Hematopoietic multipotent progenitor cell treated with erythropoietin and hydrocortisone succinate and interleukin-3 and kit ligand, for 4 days (in vitro differentiated cells): ENCODE results near the gene PFKFB4.

Experiments used
- DNase-seq: peaks from one replicate; pipeline ENCODE4 v3.0.0-alpha.2; 2015

The PFKFB4 gene

GRCh38 chr3:48581621-48582481 lies 25.2 kb upstream of the PFKFB4 start:
- DNase-seq, result no peak

- no peak for DNase-seq
These were observed 20.0 kb upstream of the PFKFB4 start for GRCh38 chr3:48576647-48577046.

DNA sequence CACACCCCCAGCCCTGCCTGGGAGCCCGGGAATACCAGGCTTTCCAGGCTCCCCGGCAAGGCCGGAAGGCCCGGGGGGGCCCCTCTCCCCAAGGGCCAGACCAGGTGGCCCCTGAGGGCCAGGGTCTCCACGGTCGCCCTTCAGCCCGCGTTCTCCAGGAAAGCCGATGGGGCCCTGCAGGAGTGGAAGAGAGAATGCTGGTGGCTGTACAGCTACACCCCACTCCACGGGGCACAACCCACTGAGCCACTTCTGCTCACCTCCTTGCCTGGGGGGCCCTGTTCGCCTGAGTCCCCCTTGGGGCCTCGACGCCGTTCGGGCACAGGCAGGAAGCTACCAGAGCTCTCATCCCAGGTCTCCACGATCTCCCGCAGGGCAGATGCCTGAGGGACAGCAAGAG lies 18.8 kb upstream of the PFKFB4 start:
- DNase-seq, result no peak

GRCh38 chr3:48573973-48574585 lies 17.5 kb upstream of the PFKFB4 start:
- no peak for DNase-seq

DNA sequence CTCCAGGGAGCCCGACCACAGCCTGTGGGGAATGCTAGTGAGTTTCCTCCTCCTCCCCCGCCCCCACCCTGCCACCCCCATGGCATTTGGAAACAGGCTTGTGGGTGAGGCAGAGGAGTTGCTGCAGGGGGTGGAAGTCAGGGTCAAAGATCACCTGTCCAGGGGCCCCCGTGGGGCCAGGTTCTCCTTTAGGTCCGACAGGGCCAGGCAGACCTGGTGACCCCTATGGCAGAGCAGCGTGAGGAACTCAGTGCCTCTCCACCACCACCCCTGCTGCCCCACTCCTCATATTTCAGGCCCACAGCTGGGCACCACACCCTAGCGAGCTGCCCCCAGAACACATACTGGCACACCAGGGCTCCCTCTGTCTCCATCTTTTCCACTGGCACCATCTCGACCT lies 15.9 kb upstream of the PFKFB4 start:
- no peak for DNase-seq

- DNase-seq, result no peak
These were observed 15.3 kb upstream of the PFKFB4 start for GRCh38 chr3:48571938-48572337.

GRCh38 chr3:48569808-48570450 lies 13.3 kb upstream of the PFKFB4 start:
- DNase-seq, result no peak

DNA sequence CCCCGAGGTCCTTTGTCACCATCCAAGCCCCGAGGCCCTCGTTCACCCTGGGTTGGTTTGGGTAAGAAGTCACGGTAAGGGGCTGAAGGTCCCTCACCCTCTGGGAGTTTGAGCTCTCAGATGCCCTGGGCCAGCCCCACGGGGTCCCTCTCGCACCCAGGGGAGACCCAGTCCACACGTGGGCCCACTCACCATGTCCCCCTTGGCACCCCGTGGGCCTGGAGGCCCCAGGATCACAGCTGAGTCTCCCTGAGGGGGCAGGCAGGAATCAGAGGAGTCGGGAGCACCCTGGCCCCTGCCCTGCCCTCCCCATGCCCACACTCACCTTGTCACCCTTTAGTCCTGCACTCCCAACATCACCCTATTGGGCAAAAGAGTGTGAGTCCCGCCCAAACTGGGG lies 12.8 kb upstream of the PFKFB4 start:
- no peak for DNase-seq

DNA sequence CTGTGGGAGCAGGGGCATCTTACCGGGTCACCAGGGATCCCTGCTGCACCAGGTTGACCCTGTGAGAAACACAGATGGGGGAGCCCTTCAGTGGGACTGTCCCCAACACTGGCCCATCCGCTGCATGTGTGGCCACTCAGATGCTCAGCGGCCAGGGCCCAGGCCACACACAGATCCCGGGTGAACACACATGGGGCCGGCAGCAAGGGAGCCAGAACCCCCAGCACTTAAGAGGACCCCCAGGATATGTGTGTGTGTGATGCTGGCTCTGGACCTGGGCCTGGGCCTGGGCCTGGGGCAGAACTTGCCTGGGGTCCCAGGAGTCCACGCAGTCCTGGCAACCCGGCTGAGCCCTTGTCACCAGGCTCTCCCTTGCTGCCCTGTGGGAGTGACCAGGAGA lies 11.9 kb upstream of the PFKFB4 start:
- no peak for DNase-seq

DNA sequence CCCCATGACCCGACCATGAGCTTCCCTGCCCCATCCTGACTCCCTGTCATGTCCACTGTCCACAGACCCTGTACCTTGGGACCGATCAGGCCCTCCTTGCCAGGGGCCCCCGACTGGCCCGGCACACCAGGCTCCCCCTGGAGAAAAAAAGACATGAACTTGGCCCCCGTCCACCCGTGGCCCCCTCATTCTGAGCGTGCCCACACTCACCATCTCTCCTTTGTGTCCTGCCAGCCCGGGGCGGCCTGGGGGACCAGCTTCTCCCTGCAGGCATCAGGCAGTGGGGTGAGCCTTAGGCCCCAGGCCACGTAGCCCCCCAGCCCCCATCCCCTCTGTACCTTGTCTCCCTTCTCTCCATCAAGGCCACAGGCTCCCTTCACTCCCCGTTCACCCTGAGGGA lies 10.9 kb upstream of the PFKFB4 start:
- no peak for DNase-seq

DNA sequence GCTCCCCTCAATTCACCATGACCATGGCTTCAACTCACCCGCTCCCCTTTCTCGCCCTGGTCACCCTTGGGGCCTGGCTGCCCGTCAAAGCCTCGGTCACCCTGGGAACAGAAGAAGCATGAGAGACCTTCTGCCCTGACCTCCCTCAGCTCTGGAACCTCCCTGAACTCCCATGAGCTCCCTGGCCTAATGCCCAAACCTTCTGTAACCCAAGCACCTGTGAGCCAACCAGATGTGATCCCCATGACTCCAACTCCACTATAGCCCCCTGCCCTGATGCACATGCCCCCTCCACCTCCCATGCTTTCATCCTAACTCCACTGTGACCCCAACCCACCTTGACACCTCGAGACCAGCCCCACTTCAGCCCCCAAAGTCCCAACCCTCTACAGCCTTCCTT lies 10.5 kb upstream of the PFKFB4 start:
- DNase-seq, result no peak

DNA sequence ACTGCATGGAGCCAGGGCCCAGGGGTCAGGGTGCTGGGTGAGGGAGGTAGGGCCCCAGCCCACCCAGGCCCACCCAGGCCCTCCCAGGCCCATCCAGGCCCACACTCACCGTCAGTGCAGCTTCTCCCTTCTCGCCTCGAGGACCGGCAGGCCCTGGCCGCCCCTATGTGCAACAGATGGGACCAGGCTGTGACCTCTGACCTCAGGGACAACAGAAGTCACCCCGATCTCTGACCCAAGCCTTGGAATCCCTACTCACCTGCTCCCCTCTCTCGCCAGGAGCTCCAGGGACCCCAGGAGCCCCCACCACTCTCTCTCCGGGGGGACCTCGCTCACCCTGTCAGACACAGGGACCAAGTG lies 9.8 kb upstream of the PFKFB4 start:
- no peak for DNase-seq

DNA sequence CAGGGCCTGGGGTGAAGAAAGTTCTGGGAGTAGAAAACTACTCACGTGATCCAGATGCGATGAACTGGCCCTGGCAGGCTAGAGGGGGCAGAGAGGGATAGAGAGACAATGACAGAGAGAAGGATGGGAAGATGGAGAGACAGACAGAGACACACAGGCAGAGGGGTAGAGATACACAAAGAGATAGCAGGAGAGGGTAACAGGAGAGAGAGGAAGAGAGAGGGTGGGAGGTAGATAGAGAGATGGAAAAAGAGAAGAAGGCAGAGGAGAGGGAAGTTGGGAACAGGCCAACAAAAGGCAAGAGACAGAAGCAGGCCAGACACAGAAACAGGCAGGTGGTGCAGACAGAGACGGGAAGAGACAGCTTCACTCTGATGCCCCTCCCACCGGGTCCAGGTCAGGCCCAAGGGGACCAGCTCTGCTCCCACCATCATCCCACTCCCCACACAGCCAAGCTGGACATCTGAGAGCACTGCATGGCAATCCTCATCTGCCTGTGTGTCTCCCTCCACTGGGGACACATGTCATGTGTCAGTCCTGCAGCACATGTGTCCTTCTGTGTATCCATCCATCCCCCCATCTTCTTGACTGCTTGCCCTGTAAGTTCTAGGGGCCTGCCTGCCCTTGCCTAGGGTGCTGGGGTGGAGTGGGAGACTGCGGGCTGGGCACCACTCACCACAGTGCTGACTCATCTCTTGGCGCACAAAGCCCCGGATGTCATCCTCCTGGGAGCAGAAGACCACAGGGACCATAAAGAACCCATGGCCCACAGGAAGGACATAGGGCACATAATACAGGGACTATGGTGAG lies 9.2 kb upstream of the PFKFB4 start:
- DNase-seq, result peak; percentile 65

- DNase-seq, result no peak
These were observed 8.6 kb upstream of the PFKFB4 start for GRCh38 chr3:48565186-48565585.

DNA sequence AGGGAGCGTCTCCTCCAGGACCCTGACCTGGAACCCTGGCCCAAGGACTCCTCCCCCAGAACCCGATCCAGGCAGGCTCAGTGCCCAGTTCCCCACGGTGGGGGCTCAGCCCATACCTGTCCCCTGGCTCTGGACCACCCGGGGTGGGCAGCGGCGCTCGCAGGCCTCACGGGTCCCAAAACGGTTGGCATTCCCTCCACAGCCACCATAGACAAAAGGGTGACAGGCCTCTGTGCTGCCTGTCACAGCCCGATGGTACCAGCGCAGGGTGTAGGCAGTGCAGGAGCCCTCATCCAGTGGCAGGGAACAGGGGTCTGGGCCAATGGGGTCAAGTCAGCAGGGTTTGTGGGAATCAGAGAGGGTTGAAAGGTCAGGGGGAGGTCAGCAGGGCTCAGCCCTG lies 8.1 kb upstream of the PFKFB4 start:
- DNase-seq, result no peak

DNA sequence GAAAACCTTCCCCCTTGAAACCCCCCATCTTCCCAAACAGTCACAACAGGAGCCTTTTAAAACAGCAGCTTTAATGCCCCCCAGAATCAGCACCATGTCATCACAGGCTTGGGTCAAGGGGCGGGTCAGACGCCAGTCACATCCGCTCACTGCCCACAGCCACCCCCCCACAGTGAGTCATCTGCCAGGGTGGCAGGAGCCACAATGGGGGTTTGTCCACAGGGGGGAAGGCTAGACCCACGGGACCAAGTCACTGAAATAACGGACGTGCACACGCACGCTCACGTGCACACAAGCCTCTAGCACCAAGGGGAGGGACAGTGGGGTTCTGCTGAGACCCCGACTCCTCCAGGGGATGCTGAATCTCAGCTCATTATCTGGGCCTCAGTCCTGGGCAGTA lies 7.4 kb upstream of the PFKFB4 start:
- DNase-seq, result peak; percentile 87

GRCh38 chr3:48563382-48563918 lies 6.8 kb upstream of the PFKFB4 start, which contains the start of gene UCN2:
Gene UCN2 (minus strand): TSS chr3:48563781. CDS start chr3:48563124, 657 bp downstream.
- peak; percentile 10 for DNase-seq

- DNase-seq, result no peak
These were observed 5.9 kb upstream of the PFKFB4 start for GRCh38 chr3:48562367-48563095.

GRCh38 chr3:48561045-48561736 lies 4.6 kb upstream of the PFKFB4 start:
- peak; percentile 89 for DNase-seq

DNA sequence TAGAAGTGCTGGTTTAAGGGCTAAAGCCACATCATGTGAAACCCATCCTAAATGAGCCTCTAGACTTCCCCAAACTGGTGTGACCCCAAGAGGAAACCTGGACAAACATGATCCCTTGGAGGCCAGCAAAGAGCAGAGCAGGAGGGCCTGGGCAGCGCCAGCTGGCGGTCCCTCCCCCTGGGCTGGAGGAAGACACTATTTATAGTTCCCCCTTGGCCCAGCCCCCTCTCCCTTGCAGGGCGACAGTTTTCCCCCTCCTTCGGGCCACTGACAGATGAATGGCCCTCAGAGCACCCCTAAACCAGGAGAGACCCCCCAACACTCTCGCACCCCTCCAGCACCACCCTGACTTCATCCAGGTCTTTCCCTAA lies 4.0 kb upstream of the PFKFB4 start:
- peak; percentile 45 for DNase-seq

DNA sequence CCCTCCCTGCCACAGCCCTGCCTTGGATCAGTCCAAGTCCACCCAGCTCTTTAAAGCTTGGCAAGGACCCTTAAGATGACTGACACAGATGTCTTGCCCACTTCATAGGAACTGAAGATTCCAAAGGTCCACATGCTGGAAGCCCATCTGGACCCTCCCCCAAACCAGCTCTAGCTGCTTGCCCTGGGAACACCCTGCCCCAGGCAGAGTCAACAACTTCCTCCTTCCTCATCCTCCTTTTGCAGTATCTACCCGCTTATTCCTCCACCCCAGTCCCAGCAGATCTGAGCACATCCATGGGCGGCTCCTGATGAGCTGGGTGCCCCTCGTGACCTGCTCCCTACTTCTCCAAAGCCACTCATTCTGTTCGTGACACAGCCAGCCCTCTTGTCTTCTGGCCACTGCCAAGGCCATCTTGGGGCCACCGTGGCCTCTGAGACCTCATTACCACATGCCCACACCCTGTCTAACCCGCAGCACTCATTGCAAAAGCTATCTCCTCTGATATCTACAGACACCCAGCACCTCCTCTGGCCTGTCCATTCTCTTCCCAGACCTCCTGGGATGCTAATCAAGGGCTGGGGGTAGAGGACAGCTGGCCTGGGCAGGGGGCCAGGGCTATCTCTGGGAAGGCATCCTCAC lies 2.0 kb upstream of the PFKFB4 start:
- peak; percentile 60 for DNase-seq
